Measurements from ENCODE around the gene RARRES1.

- TF ChIP-seq CTCF (IDR thresholded peaks at IDR 0.05; ENCODE audit: low read depth, low read length, poor library complexity, severe bottlenecking): no peak
- no peak for TF ChIP-seq EZH2phosphoT487 (IDR thresholded peaks at IDR 0.05; ENCODE audit: borderline replicate concordance, low read length)
Observed at GRCh38 chr3:158722108-158722507, 10.1 kb downstream of the RARRES1 start.

Data from DOHH2 (cell line).